AG08395 (cell line): ENCODE data around the gene DYNLT4.
"Not testable (repeated sequence)": the region's sequence is repeated elsewhere in the genome, so short reads cannot be mapped to it uniquely, and the experiment has no call there.

Experiments used
- DNase-seq: peaks from one replicate; pipeline ENCODE4 v3.0.0; 2012; ENCODE audit warnings: mixed read lengths, low spot score

DYNLT4 gene

DNA sequence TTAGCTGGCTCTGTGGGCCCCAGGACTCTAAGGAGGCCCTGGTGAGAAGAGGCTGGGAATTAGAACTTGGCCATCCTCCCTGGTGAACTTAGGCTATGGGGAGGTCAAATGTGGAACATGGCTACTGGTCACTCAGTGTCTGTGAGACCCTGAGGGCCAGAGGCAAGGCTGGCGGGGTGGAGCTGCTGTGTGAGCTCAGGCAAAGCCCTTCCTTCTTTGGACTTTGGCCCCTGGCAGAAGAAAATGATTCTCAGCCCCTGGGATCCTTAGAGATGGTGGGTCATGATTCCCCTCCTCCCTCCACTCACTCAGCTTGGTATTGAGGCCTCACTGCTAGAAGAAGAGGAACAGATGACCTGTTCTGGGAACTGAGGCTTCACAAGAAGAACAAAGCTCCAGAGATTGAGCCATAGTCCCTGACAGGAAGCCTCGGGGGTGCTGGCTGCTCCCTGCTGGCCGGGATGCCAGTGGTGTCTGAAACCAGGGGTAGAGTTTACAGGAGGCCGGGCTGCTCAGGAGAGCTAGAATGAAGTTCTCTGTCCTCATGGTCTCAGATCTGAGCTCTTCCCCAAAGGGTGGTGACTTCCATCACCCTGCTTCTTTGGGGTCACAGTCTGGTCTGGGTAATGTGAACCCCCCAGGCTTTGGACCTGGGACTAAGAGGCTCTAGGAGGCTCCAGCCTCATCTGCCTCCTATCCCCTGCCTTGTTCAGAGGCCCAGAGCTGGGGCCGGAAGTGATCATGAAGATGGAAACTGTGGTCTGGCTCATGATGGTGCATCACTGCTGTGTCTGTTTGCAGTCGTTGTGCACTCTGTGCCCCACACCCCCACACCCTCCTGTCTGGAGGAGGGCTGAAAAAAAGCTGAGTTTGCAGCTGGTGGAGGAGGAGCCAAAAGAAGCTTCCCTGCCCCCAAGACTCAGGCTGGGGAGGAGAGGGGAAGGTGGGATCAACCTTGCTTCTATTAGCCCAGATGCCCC lies 2.1 kb upstream of the DYNLT4 start:
- peak; percentile 43 for DNase-seq

DNA sequence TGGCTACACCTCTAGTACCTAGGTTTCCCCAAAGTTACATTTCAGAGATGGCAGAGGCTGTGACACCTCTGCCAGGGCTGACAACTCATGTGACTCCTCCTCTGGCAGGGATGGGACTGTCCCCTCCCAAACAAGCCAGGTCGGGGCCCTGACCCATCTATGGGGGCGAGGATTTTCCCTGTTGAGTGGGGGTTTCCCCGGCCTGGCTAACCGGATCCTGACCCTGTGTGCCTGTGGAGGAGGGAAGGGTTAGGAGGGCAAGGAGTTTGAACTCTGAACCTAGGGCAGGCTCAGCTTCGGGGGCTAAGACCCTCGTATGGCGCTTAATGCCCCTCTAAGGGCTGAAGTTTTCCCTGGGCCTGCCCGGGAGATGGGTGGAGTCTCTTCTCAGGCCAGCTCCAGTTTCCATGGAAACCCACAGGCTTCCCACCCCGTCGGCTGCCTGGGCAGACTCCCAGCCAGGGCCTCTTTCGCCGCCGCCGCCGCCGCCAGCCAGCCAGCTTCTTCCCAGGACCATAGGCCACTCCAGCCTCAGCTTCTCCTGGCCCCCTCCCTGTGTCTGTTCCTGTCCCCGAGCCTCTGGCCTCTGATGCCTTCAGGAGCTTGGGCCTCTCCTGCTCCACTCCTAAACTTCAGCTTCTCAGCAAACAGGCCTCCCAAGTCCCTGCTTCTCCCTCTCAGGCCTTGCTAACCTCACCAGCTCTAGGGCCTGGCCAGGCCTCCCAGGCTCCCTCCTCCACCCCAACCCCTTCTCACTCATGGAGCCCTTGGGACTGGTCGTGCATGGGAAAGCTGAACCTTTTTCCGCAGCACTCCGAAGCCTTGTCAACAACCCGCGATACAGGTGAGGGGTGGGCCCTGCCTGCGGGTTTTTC lies 1.1 kb upstream of the DYNLT4 start, which contains the start of gene BTBD19:
TSS of gene BTBD19 (plus strand) at position 461 of the 875 bp plus-strand sequence. CDS start at position 759, 298 bp downstream.
- DNase-seq: peak; percentile 91

DNA sequence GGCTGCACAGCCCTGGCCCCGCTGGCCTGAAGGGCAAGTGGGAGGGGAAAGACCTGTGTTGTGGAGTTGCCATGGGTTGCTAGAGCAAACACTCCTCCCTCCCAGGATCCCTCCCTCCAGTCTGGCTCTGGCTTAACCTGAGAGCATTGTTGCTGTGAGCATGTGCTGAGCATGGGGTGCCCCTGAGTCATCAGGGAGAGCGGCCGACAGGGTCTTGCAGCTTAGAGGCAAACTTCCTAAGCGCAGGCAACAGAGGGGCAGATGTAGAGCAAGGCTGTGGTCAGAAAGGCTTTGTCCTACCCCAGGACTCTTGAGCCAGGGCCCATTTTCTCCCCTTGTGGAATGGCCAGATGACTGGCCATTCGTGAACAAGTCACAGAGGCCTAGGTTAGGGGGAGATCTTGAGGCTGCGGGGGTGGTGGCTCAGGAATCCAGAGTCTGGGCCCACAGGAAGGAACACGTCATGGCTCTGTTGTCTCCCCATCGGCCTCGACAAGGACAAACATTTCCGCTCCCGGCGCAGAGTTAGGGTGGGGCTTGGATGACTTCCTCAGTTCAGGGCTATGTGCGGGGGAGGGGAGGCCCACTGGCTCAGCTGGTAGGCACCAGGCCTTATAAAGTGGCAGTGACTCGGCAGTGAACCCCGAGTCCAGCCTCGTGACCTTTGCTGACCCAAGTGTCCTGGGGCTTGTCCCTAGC lies 362 bp upstream of the DYNLT4 start:
- DNase-seq: peak; percentile 96

DNA sequence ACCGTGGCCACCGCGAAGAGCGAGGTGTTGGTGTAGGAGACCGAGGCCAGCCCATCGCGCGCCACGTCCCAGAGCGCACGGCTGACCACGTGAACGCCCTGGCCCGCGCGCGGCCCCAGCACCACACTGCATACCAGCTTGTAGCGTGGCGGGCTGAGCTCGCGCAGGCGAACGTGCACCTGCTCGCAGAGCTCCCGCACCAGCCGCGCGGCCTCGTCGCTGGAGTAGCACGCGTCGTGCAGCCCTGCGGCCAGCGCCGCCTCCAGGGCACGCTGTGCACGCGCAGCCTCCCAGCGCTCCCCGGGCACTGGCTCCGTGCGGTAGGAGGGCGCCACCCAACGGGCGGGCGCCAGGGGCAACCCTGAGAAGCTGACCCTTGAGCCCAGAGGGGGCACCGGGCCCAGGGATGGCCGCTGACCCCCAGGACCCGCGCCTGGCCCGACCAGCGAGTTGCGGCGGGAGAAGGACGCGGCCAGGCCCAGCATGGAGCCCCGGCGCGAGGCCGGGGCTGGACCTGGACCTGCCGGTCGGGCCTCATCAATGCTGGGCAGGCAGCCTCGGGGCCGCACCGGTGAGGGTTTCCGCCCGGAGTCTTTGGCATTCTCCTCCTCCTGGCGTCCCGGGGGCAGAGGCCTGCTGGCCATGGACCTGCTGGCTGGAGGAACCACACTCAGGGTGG lies 987 bp downstream of the DYNLT4 start:
- no peak for DNase-seq

DNA sequence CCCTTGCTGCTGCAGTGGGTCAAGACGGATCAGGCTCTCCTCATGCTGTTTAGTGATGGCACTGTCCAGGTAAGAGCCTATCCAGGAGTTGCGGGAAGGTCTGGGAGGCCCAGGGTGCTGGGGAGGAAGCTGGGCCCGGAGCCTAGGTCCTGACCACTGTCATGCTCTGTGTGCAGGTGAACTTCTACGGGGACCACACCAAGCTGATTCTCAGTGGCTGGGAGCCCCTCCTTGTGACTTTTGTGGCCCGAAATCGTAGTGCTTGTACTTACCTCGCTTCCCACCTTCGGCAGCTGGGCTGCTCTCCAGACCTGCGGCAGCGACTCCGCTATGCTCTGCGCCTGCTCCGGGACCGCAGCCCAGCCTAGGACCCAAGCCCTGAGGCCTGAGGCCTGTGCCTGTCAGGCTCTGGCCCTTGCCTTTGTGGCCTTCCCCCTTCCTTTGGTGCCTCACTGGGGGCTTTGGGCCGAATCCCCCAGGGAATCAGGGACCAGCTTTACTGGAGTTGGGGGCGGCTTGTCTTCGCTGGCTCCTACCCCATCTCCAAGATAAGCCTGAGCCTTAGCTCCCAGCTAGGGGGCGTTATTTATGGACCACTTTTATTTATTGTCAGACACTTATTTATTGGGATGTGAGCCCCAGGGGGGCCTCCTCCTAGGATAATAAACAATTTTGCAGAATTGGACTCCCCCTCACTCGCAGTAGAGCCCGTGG lies 1.7 kb downstream of the DYNLT4 start:
- DNase-seq: no peak

DNA sequence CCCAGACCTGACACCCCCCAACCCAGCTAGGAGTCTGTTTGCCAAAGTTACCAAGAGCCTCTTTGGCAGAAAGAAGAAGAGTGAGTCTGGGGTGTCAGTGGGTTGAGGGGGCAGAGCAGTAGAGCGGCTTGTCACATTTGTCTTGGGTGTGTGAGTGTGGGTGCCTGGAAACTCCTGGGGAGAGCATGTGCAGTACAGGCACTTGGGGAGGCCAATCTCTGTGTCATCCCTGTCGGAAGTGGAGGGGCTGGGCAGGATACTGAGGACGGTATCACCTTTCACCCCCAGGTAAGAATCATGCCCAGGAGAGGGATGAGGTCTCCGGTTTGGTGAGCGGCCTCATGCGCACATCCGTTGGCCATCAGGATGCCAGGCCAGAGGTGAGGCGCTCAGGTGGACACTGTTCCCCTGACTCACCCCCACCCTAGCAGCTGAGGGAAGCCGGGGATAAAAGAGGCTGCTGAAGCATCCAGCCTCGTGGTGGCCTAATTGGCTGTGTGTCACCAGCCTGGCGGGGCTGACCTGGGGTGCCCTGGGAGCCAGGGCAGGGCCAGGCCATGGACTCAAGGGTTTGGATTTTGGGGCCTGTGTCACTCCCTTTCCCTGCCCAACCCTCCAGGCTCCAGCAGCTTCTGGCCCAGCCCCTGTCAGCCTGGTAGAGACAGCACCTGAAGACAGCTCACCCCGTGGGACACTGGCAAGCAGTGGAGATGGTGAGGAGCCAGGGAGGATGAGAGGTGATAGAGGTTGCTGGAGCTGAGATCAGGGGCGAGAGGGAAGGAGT lies 3.6 kb downstream of the DYNLT4 start:
- no peak for DNase-seq

DNA sequence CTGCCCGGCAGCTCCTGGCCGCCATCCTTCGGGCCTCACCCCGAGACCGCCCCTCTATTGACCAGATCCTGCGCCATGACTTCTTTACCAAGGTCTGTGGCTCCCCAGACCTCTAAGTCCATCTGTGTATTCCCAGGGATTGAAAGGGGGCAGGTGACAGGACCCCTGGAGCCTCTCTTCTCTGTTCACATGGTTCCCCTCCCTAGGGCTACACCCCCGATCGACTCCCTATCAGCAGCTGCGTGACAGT lies 4.2 kb downstream of the DYNLT4 start:
- DNase-seq: no peak

DNA sequence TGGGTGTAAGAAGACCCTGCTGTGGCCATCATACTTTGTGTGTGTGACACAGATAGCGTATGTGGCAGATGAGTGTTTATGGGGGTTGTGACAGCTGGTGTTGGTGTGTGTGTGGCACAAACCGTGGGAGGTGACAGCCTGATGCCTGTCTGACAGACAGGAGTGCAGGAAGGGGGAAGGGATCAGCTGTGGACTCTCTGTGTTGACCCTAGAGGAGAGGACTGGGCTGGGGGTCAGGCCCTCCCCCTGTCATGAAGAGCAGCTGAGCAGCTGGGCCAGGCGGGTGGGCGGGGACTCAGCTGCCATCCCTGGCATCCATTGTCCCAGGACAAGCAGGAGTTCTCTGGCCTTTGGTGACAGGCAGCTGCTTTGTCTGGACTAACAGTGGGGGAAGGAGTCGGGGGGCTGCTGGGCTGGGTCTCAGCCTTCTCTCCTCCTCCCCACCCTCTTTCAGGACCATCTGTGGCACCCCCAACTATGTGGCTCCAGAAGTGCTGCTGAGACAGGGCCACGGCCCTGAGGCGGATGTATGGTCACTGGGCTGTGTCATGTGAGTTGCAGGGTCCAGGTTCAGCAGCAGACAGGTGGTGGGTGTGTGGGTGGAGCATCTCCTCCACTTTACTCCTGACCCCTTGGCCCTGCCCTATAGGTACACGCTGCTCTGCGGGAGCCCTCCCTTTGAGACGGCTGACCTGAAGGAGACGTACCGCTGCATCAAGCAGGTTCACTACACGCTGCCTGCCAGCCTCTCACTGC lies 4.7 kb downstream of the DYNLT4 start:
- no peak for DNase-seq

DNA sequence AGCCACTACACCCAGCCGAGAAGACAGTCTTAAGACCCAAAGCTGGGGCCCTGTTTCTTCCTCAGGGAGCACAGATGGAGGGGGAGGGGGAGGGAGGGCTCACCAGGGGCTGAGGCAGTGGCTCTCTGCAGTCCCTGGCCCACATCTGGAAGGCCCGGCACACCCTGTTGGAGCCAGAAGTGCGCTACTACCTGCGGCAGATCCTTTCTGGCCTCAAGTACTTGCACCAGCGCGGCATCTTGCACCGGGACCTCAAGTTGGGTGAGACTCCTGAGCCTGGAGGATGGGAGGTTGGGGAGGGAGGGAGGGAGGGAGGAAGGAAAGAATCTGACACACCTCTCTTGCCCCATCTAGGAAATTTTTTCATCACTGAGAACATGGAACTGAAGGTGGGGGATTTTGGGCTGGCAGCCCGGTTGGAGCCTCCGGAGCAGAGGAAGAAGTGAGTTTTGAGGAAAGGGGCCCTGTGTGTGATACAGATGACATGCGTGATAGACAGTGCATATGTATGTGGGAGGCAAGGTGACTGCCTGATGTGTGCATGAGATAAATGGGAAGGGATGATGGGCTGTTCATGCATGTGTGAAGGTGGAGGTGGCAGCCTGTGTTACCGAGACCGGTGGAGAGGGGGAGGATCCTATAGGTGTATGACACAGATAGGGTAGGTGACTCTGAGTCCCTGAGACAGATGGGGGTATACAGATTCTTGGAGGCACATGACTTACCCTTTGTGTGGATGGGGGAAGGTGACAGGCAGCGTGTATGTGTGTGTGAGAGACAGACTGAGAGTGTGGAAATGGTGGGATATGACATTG lies 5.5 kb downstream of the DYNLT4 start:
- DNase-seq: no peak

DNA sequence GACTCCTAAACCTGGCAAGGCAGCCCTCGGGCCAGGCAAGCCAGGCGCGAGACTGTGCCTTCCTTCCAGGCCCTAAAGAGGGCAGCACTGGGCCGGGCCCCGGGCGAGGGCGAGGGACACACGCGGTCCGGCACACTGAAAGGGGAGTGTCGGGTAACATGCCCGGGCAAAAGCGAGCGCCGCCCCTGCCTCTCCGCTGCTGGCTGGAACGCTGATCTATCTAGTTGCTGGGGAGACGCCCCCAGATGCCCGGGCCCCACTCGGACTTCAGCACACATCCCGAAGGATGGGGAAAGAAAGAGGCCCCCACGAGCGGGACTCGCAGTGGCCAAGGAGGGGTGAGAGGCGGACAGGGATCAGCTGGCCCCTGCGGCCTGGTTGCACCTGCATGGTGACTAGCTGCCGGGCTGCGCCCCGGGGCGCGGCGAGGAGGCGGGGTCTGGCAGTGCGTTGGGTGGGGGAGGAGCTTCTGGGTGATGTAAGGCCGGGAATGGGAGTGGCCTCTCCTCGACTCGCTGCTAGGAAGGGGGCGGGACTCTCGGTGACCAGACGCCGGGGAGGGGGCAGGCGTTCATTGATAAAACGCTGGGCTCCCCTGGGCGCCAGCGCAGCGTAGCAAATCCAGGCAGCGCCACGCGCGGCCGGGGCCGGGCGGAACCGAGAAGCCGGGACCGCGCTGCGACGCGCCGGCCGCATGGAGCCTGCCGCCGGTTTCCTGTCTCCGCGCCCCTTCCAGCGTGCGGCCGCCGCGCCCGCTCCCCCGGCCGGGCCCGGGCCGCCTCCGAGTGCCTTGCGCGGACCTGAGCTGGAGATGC lies 7.2 kb downstream of the DYNLT4 start, which contains the start of gene PLK3:
TSS of gene PLK3 (plus strand) at position 608 of the 815 bp plus-strand sequence. CDS start at position 695, 87 bp downstream.
- DNase-seq: peak; percentile 98

DNA sequence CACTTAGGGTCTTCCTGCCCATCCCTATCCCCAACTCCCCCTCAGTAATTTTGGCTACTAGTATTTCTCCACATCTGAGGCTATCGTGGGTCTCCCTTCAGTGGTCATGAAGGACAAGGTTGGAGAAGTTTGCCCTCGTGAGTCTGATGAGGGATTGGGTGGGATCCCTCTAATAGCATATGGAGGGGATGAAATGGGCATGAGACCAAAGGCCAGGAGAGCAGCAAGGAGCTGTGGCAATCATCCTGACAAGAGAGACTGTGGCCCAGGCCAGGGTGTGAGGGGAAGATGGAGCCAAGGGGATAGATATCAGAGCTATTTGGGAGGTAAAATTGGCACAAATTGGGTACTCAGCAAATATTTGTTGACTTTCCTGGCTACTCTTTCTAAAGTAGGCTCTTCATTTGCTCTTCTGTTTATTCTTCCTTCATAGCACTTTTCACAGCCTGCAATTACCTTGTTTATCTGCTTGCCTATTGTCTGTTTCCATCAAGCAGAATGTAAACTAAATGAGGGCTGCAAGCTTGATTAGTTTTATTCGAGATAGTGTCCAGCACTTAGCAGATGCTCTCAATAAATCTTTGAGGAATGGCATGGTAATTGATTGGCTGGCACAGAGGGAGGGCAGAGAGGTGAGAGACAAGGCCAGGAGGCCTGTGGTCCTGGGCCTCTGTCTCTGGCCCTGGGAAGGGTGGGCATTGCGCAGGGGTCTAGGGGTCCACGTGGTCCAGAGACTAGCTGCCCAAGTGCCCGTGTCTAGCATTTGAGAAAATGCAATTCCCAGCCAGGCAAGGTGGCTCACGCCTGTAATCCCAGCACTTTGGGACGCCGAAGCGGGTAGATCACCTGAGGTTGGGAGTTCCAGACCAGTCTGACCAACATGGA lies 8.4 kb downstream of the DYNLT4 start:
- no peak for DNase-seq

DNA sequence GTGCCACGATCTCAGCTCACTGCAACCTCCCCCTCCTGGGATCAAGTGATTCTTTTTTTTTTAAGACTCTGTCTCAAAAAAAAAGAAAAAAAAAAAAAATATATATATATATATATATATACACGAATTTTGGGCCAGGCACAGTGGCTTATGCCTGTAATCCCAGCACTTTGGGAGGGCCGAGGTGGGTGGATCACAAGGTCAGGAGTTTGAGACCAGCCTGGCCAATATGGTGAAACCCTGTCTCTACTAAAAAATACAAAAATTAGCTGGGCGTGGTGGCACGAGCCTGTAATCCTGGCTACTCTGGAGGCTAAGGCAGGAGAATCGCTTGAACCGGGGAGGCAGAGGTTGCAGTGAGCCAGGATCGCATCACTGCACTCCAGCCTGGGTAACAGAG lies 9.3 kb downstream of the DYNLT4 start:
- not testable (repeated sequence) for DNase-seq

DNA sequence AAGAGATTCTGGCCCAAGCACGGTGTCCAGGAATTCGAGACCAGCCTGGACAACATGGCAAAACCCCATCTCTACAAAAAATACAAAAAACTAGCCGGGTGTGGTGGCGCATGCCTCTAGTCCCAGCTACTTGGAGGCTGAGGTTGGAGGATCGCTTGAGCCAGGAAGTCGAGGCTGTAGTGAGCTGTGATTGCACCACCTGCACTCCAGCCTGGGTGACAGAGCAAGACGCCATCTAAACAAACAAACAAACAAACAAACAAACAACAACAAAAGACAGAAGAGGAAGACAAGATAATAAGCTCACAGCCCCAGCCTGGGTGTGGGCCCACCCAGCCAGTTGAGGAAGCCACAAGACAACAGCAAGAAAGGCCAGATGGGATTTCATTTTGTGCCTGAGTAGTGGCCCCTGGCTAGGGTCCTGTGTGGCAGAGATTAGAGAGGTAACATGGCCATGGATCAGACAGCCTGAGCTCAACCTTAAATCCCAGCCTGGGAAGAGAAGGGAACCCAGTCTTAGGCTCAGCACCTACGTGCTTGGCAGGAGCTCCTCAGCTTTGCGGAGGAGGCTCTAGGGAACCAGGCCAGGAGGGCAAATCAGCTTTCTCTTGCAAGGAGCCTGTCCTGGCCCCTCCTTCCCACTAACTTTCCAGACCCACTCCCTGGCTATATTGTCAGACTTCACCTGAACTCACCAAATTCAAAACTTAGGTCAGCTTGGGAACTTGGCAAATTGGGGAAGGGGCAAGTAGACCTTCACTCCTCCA lies 14.2 kb downstream of the DYNLT4 start:
- no peak for DNase-seq

DNA sequence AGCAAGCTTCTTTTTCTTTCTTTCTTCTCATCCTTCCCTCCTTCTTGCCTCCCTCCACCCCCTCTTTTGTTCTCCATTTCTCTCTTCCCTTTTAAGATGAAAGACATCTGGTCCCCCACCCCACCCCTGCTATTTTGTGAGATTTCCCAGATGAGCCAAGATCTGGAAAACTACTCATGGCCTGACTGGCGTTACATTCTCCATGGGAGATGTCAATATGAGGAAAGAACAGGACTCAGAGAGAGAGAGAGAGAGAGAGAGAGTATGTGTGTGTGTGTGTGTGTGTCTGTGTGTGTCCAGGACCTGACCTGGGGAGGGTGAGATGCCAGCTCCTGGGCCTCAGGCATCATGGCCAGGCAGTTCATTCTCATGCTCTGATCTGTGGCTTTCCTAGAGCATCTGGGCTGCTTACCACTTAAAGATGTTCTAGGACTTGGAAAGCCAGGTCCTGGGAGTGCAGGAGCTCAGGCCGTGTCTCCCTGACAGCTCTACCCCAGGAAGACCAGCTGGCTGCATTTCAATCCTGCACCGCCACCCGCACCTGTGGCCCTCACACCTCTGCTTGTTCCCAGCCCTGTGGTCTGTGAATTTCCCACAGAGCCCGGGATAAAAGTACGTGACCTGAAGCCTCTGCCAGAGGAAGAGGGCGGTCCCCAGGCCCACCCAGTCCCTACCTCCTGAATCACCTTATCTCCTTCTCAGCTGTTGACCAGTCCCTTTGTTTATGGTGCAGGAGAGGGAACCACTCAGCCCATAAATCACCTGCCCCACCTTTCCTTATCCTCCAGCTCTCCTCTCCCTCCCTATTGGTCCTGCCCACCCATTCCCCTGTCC lies 16.0 kb downstream of the DYNLT4 start:
- no peak for DNase-seq
